ENCODE data around the gene SLC5A9.

The SLC5A9 gene

GRCh38 chr1:48246727-48247126 lies 24.2 kb downstream of the SLC5A9 start:
- TF ChIP-seq, protein P1, sequence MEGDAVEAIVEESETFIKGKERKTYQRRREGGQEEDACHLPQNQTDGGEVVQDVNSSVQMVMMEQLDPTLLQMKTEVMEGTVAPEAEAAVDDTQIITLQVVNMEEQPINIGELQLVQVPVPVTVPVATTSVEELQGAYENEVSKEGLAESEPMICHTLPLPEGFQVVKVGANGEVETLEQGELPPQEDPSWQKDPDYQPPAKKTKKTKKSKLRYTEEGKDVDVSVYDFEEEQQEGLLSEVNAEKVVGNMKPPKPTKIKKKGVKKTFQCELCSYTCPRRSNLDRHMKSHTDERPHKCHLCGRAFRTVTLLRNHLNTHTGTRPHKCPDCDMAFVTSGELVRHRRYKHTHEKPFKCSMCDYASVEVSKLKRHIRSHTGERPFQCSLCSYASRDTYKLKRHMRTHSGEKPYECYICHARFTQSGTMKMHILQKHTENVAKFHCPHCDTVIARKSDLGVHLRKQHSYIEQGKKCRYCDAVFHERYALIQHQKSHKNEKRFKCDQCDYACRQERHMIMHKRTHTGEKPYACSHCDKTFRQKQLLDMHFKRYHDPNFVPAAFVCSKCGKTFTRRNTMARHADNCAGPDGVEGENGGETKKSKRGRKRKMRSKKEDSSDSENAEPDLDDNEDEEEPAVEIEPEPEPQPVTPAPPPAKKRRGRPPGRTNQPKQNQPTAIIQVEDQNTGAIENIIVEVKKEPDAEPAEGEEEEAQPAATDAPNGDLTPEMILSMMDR (IDR thresholded peaks at IDR 0.05; ENCODE audit: control extremely low read depth, extremely low read depth, low read depth, missing control alignments): no peak
- no peak for DNase-seq (ENCODE audit: extremely low spot score)
- POLR2A ChIA-PET: no interaction called here
- CTCF ChIA-PET: no interaction called here

GRCh38 chr1:48248356-48248755 lies 25.8 kb downstream of the SLC5A9 start:
- no peak for DNase-seq (ENCODE audit: extremely low spot score)
- CTCF ChIA-PET: no interaction called here
- TF ChIP-seq, protein P1 (IDR thresholded peaks at IDR 0.05; ENCODE audit: control extremely low read depth, extremely low read depth, low read depth, missing control alignments): no peak
- POLR2A ChIA-PET: no interaction called here

DNA sequence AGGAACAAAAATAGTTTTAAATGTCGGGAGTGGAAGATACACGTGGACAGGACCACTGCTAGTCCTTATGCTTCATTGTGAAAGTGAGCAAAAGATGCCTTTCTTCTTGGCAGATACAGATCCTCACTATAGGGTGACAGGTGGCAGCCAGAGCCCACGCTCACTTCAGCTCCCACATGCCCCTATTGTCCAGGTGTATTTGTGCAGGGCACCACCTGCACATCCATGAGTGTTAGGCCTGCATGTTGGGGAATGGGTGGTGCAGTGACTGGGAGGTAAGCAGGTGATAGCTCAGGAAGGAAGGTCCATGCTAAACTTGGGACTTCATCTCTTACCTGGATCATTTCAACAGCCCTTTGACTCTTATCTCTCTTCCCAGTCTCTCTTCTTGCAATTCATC lies 27.4 kb downstream of the SLC5A9 start:
- TF ChIP-seq, protein P1 (IDR thresholded peaks at IDR 0.05; ENCODE audit: control extremely low read depth, extremely low read depth, low read depth, missing control alignments): no peak
- CTCF ChIA-PET: interaction anchor here (1.0 kb wide), 1 partner anchor 8 kb away, joined by 3 read pairs; no protein-coding TSS in a partner anchor
- no peak for DNase-seq (ENCODE audit: extremely low spot score)
- POLR2A ChIA-PET: no interaction called here

GRCh38 chr1:48250572-48250971 lies 28.1 kb downstream of the SLC5A9 start:
- TF ChIP-seq, protein P1 (IDR thresholded peaks at IDR 0.05; ENCODE audit: control extremely low read depth, extremely low read depth, low read depth, missing control alignments): no peak
- no peak for DNase-seq (ENCODE audit: extremely low spot score)
- ChIA-PET CTCF (no interaction called here), POLR2A (no interaction called here)

DNA sequence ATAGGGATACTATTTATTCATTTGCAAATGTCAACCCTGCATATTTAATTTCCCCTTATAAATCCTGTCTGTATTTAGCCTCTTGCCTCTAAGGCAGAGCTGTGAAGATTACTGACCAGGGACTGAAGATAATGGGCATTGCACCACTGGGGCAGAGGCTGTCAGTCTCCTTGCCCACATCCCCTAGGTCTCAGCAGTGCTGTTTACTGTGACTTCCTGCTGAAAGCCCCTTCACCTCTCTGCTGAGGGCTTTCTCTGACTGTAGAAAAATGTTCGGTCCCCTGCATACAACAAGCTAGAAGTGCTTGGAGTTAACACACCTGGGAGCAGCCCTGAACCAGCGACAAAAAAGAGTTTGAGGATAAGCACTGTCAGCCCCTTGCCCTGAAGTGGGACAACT lies 28.8 kb downstream of the SLC5A9 start:
- DNase-seq (ENCODE audit: extremely low spot score): no peak
- POLR2A ChIA-PET: no interaction called here
- CTCF ChIA-PET: no interaction called here
- TF ChIP-seq, protein P1 (IDR thresholded peaks at IDR 0.05; ENCODE audit: control extremely low read depth, extremely low read depth, low read depth, missing control alignments): no peak

- DNase-seq (ENCODE audit: extremely low spot score): no peak
- POLR2A ChIA-PET: no interaction called here
- CTCF ChIA-PET: no interaction called here
- TF ChIP-seq, protein P1 (IDR thresholded peaks at IDR 0.05; ENCODE audit: control extremely low read depth, extremely low read depth, low read depth, missing control alignments): no peak
These were observed 29.3 kb downstream of the SLC5A9 start for GRCh38 chr1:48251821-48252220.

GRCh38 chr1:48254254-48254653 lies 31.7 kb downstream of the SLC5A9 start:
- POLR2A ChIA-PET: no interaction called here
- CTCF ChIA-PET: no interaction called here
- TF ChIP-seq, protein P1 (IDR thresholded peaks at IDR 0.05; ENCODE audit: control extremely low read depth, extremely low read depth, low read depth, missing control alignments): no peak
- no peak for DNase-seq (ENCODE audit: extremely low spot score)

Measured in GM10248 (cell line).